K562 treated with DMSO at 1 percent for 48 hours (cell line): ENCODE data around the gene SEPTIN7. TPM values are rescaled to one million over a fixed set of nuclear protein-coding genes. Genes with fewer than 3 reads are reported as not detected.

Experiments used
- total RNA-seq: library from RNA; unstranded; fragments of 300-600 nt; gene quantifications from 2 replicates; pipeline ENCODE4 v1.2.3, GENCODE V29; 2022; ENCODE audit warnings: low replicate concordance; ENCODE audit errors: extremely low read depth

SEPTIN7 gene
- not detected in 2 replicates for total RNA-seq

GRCh38 chr7:35800718-35801391 is at the start of gene SEPTIN7:
TSS of gene SEPTIN7 (plus strand) at chr7:35801057. CDS start at chr7:35801210, 153 bp downstream.

Other genes starting within 250 kb of the SEPTIN7 start
- not detected in 2 replicates for gene HERPUD2, start 105.9 kb upstream of the SEPTIN7 start, total RNA-seq